OCI-LY7 (cell line): ENCODE data around the gene SLC43A2. TPM values are rescaled to one million over a fixed set of nuclear protein-coding genes. Genes with fewer than 3 reads are reported as not detected.

Experiments used
- BruUV-seq: library from RNA; stranded (reverse); fragments of 400-500 nt; replicated peaks from 2 replicates; lab custom pipeline; 2021; lab: Mats Ljungman, UMichigan
- CTCF ChIA-PET: fragments of 300-600 bp; sonication (Branson Sonifier 250); formaldehyde crosslinking; loops from one replicate; lab custom pipeline; 2022; ENCODE audit warnings: antibody characterized with exemption; ENCODE audit not compliant: unreplicated experiment; lab: Charles Lee
- POLR2A ChIA-PET: fragments of 300-600 bp; sonication (Branson Sonifier 250); formaldehyde crosslinking; loops from one replicate; lab custom pipeline; 2022; ENCODE audit warnings: antibody characterized with exemption; lab: Charles Lee
- DNase-seq: peaks from one replicate; pipeline ENCODE4 v3.0.0-alpha.2; 2015; ENCODE audit warnings: low spot score
- H2AFZ ChIP-seq: fragments of 200-600 bp; sonication (generic), shearing (Covaris generic); 2 replicates; pipeline ENCODE4 v1.6.1; 2014; ENCODE audit warnings: mild to moderate bottlenecking, antibody characterized with exemption, low read length, moderate library complexity
- H3K27ac ChIP-seq: fragments of 200-600 bp; sonication (generic); 2 replicates; pipeline ENCODE4 v1.5.1; 2014; ENCODE audit warnings: mixed run types, low read depth, mild to moderate bottlenecking, moderate library complexity, low read length, inconsistent platforms; ENCODE audit not compliant: poor library complexity, severe bottlenecking
- H3K36me3 ChIP-seq: fragments of 200-600 bp; sonication (generic); 2 replicates; pipeline ENCODE4 v1.6.1; 2014; ENCODE audit warnings: mild to moderate bottlenecking, antibody characterized with exemption, low read length, moderate library complexity, mixed read lengths; ENCODE audit not compliant: insufficient read depth
- H3K4me1 ChIP-seq: fragments of 200-600 bp; sonication (generic); 2 replicates; pipeline ENCODE4 v1.5.1; 2014; ENCODE audit warnings: mild to moderate bottlenecking, low read length; ENCODE audit not compliant: insufficient read depth, poor library complexity, severe bottlenecking
- H3K4me2 ChIP-seq: fragments of 200-600 bp; sonication (generic); 2 replicates; pipeline ENCODE4 v1.6.1; 2014; ENCODE audit warnings: mild to moderate bottlenecking, low read length
- H3K4me3 ChIP-seq: fragments of 200-600 bp; sonication (generic); 2 replicates; pipeline ENCODE4 v1.5.1; 2014; ENCODE audit warnings: mild to moderate bottlenecking, low read depth, low read length; ENCODE audit not compliant: poor library complexity, severe bottlenecking
- H3K79me2 ChIP-seq: fragments of 200-600 bp; sonication (generic); 2 replicates; pipeline ENCODE4 v1.6.1; 2016; ENCODE audit warnings: low read depth, mild to moderate bottlenecking, low read length, moderate library complexity, mixed read lengths; ENCODE audit not compliant: insufficient read depth
- H3K9me2 ChIP-seq: fragments of 200-600 bp; sonication (generic); 2 replicates; pipeline ENCODE4 v1.6.1; 2016; ENCODE audit warnings: mild to moderate bottlenecking, low read length, mixed read lengths; ENCODE audit not compliant: insufficient read depth
- H3K9me3 ChIP-seq: fragments of 200-600 bp; sonication (generic); 2 replicates; pipeline ENCODE4 v1.6.1; 2014; ENCODE audit warnings: mild to moderate bottlenecking, mixed run types, low read length, mixed read lengths
- H4K20me1 ChIP-seq: fragments of 200-600 bp; sonication (generic); 2 replicates; pipeline ENCODE4 v1.6.1; 2014; ENCODE audit warnings: mild to moderate bottlenecking, antibody characterized with exemption, low read length, moderate library complexity, mixed read lengths; ENCODE audit not compliant: insufficient read depth
- CTCF ChIP-seq: fragments of 200-600 bp; sonication (generic); conservative IDR thresholded peaks from 2 replicates; pipeline ENCODE4 v1.5.1; 2014; ENCODE audit warnings: mild to moderate bottlenecking, antibody characterized with exemption, low read length, moderate library complexity, mixed read lengths
- EZH2phosphoT487 ChIP-seq: fragments of 200-600 bp; sonication (generic); IDR thresholded peaks from 2 replicates; pipeline ENCODE4 v1.6.1; 2018; ENCODE audit warnings: low read depth, borderline replicate concordance, mild to moderate bottlenecking, mixed run types, antibody characterized with exemption, low read length, moderate library complexity, mixed read lengths
- intact Hi-C: fragments of 100-400 bp; cut with micrococcal nuclease; formaldehyde crosslinking; loops from one replicate; pipeline ENCODE4 v1.10.0; 2022; ENCODE audit not compliant: unreplicated experiment
- small RNA-seq: library from RNA; depleted of rRNA; stranded (forward); fragments of <200 nt; gene quantifications from one replicate; pipeline ENCODE3, GENCODE V24; 2014
- total RNA-seq, 2 experiments: library from RNA; depleted of rRNA in 1 of 2; stranded (reverse); fragments of >200 nt in 1 of 2; shearing (Covaris generic) in 1 of 2; gene quantifications; 2 replicates each; pipeline ENCODE4 v1.2.3, GENCODE V29; 2014 to 2022

Gene SLC43A2
- total RNA-seq, 2 experiments from 2014 or later, result 9.2 to 17.1 TPM

- POLR2A ChIA-PET, result interaction anchor here (0.6 kb wide), 1 partner anchor 354 kb away, joined by 5 read pairs; no protein-coding TSS in a partner anchor
Observed at GRCh38 chr17:1519678-1520077, 109.0 kb downstream of the SLC43A2 start.

More at GRCh38 chr17:1519678-1520077, 109.0 kb downstream of the SLC43A2 start:
- Histone ChIP-seq H4K20me1 (no peaks in the 10 kb centered on the region), H3K79me2 (peaks cover 16% of the 10 kb centered on the region; the same call in 1 of the 2 replicates), H3K9me3 (no peaks in the 10 kb centered on the region), H3K4me1 (peaks cover 17% of the 10 kb centered on the region), H3K36me3 (peaks cover 13% of the 10 kb centered on the region; the same call in 1 of the 2 replicates), H3K4me2 (no peak overlapping the region), H3K4me3 (no peak overlapping the region), H2AFZ (no peak overlapping the region), H3K9me2 (no peaks in the 10 kb centered on the region), H3K27ac (no peak overlapping the region)
- intact Hi-C loops, result loop anchor here (5.0 kb wide), 2 partner anchors 108 to 242 kb away; partner anchors contain the start of genes SLC43A2 and TRARG1
- no peak for DNase-seq
- no TSS peak for BruUV-seq
- CTCF ChIA-PET, result no interaction called here
- no peak for TF ChIP-seq EZH2phosphoT487
- TF ChIP-seq CTCF, result no peak

Small RNAs within 50 kb of the gene (small RNA-seq; reads per million reads assigned to genes)
- gene RN7SL105P, result not detected

Other genes with a start within 250 kb of the SLC43A2 start
- gene YWHAE, start 228.6 kb downstream of the SLC43A2 start, total RNA-seq (2014; rRNA removed; shearing (Covaris generic)), result 267 and 467 TPM in 2 replicates
- gene YWHAE, start 228.6 kb downstream of the SLC43A2 start, total RNA-seq (2022), result 646 and 654 TPM in 2 replicates
- 30.5 and 32.0 TPM in 2 replicates for gene CRK, start 172.6 kb downstream of the SLC43A2 start, total RNA-seq (2014; rRNA removed; shearing (Covaris generic))
- 30.4 TPM in 2 replicates for gene CRK, start 172.6 kb downstream of the SLC43A2 start, total RNA-seq (2022)
- gene MYO1C, start 136.1 kb downstream of the SLC43A2 start, total RNA-seq (2014; rRNA removed; shearing (Covaris generic)), result 16.1 and 17.2 TPM in 2 replicates
- 70.5 and 74.4 TPM in 2 replicates for gene MYO1C, start 136.1 kb downstream of the SLC43A2 start, total RNA-seq (2022)
- 23.4 and 28.8 TPM in 2 replicates for gene INPP5K, start 112.2 kb downstream of the SLC43A2 start, total RNA-seq (2014; rRNA removed; shearing (Covaris generic))
- 40.7 and 47.0 TPM in 2 replicates for gene INPP5K, start 112.2 kb downstream of the SLC43A2 start, total RNA-seq (2022)
- 15.0 and 27.7 TPM in 2 replicates for gene PITPNA, start 66.0 kb downstream of the SLC43A2 start, total RNA-seq (2014; rRNA removed; shearing (Covaris generic))
- gene PITPNA, start 66.0 kb downstream of the SLC43A2 start, total RNA-seq (2022), result 51.2 and 51.8 TPM in 2 replicates
- gene SCARF1, start 16.9 kb upstream of the SLC43A2 start, total RNA-seq (2014; rRNA removed; shearing (Covaris generic)), result 0.19 and 0.31 TPM in 2 replicates
- gene SCARF1, start 16.9 kb upstream of the SLC43A2 start, total RNA-seq (2022), result 0.29 and 0.41 TPM in 2 replicates
- 0.82 and 3.2 TPM in 2 replicates for gene RILP, start 21.0 kb upstream of the SLC43A2 start, total RNA-seq (2014; rRNA removed; shearing (Covaris generic))
- gene RILP, start 21.0 kb upstream of the SLC43A2 start, total RNA-seq (2022), result 0.59 and 1.2 TPM in 2 replicates
- 108 and 162 TPM in 2 replicates for gene PRPF8, start 56.0 kb upstream of the SLC43A2 start, total RNA-seq (2014; rRNA removed; shearing (Covaris generic))
- gene PRPF8, start 56.0 kb upstream of the SLC43A2 start, total RNA-seq (2022), result 404 and 427 TPM in 2 replicates
- gene TLCD2, start 81.5 kb upstream of the SLC43A2 start, total RNA-seq (2014; rRNA removed; shearing (Covaris generic)), result not detected in 2 replicates
- gene TLCD2, start 81.5 kb upstream of the SLC43A2 start, total RNA-seq (2022), result not detected in 2 replicates
- gene WDR81, start 95.9 kb upstream of the SLC43A2 start, total RNA-seq (2014; rRNA removed; shearing (Covaris generic)), result 12.2 and 19.1 TPM in 2 replicates
- 23.5 and 24.4 TPM in 2 replicates for gene WDR81, start 95.9 kb upstream of the SLC43A2 start, total RNA-seq (2022)
- gene SERPINF2, start 114.0 kb upstream of the SLC43A2 start, total RNA-seq (2014; rRNA removed; shearing (Covaris generic)), result 0.38 and 0.93 TPM in 2 replicates
- 0.76 and 1.0 TPM in 2 replicates for gene SERPINF2, start 114.0 kb upstream of the SLC43A2 start, total RNA-seq (2022)
- gene SERPINF1, start 133.2 kb upstream of the SLC43A2 start, total RNA-seq (2014; rRNA removed; shearing (Covaris generic)), result not detected in 2 replicates
- not detected in 2 replicates for gene SERPINF1, start 133.2 kb upstream of the SLC43A2 start, total RNA-seq (2022)
- 21.3 and 27.5 TPM in 2 replicates for gene SMYD4, start 201.1 kb upstream of the SLC43A2 start, total RNA-seq (2014; rRNA removed; shearing (Covaris generic))
- 33.5 and 36.4 TPM in 2 replicates for gene SMYD4, start 201.1 kb upstream of the SLC43A2 start, total RNA-seq (2022)
- 55.5 and 90.2 TPM in 2 replicates for gene RPA1, start 201.2 kb upstream of the SLC43A2 start, total RNA-seq (2014; rRNA removed; shearing (Covaris generic))
- gene RPA1, start 201.2 kb upstream of the SLC43A2 start, total RNA-seq (2022), result 184 and 196 TPM in 2 replicates